Measurements from ENCODE around the gene CDK5RAP1.

GRCh38 chr20:33345342-33345741 lies 56.0 kb downstream of the CDK5RAP1 start:
- TF ChIP-seq CTCF (IDR thresholded peaks at IDR 0.05; ENCODE audit: low read depth, low read length) = no peak
- no peak for TF ChIP-seq EZH2phosphoT487 (IDR thresholded peaks at IDR 0.05; ENCODE audit: low read depth)

Data from OCI-LY3 (cell line).